HuH-7.5 (cell line): ENCODE data around the gene DHX16.
A peak's percentile ranks its signal among the peaks of the same experiment; 100 is the strongest.
"Not testable (repeated sequence)": the region's sequence is repeated elsewhere in the genome, so short reads cannot be mapped to it uniquely, and the experiment has no call there.

ENCODE experiments used
- DNase-seq: peaks from one replicate; pipeline ENCODE4 v3.0.0; 2011; ENCODE audit warnings: low spot score

DHX16 gene

GRCh38 chr6:30672445-30673253 is at the start of gene DHX16:
Gene DHX16 (minus strand): TSS chr6:30673006. CDS start chr6:30672841, 165 bp downstream.
- DNase-seq, result peak; percentile 76

DNA sequence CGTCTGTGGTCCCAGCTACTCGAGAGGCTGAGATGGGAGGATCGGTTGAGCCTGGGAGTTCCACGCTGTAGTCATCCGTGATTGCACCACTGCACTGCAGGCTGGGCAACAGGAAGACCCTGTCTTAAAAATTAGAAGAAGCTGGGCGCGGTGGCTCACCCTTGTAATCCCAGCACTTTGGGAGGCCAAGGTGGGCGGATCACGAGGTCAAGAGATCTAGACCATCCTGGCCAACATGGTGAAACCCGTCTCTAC is 49.1 kb upstream of the DHX16 start:
- not testable (repeated sequence) for DNase-seq

- peak; percentile 50 for DNase-seq
Observed at GRCh38 chr6:30721198-30722024, 48.6 kb upstream of the DHX16 start.

DNA sequence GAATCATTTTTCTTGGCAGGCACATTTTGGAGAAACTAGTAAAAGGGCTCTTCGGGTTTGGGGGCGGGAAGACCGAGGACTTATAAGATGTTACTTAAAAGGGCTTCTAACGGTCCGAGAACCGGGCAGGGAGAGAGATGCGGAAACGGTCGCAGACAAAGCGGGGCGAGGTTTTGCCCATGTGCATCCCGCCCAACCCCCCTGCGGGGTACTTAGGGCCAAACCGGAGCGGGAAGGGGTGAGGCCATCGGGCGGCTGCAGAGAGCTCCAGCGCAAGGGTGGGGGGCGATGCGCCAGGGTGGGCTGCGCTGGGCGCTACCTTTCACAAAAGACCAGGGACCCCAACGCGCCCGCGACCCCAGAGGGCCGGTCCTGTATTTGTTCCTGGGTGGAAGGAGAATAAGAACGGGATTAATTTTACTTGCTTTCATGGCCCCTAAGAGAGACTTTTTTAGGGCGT is 48.0 kb upstream of the DHX16 start:
- DNase-seq, result peak; percentile 39

GRCh38 chr6:30719791-30720737 is 47.3 kb upstream of the DHX16 start, which contains the start of gene TUBB:
Gene TUBB (plus strand): TSS chr6:30720352. CDS start chr6:30720507, 155 bp downstream.
- DNase-seq, result peak; percentile 83

DNA sequence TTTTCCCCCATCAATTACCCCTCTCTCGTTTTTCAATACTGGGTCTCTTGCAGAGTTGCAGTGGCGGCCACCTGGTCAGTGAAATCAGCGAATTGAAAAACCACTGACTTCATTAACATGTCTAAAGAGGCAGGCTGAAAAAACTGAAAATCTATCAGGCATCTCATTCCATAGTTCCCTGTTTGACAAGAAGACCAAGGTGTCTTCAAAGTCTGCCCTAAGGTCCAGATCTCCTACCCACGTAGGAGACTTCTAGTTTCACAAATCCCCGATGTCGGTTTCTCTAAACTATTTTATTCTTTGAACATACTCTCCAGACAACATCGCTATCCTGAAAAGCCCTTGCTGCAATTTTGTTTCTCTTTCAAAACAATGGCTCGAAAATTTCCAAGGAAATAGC is 46.5 kb upstream of the DHX16 start:
- DNase-seq, result no peak

DNA sequence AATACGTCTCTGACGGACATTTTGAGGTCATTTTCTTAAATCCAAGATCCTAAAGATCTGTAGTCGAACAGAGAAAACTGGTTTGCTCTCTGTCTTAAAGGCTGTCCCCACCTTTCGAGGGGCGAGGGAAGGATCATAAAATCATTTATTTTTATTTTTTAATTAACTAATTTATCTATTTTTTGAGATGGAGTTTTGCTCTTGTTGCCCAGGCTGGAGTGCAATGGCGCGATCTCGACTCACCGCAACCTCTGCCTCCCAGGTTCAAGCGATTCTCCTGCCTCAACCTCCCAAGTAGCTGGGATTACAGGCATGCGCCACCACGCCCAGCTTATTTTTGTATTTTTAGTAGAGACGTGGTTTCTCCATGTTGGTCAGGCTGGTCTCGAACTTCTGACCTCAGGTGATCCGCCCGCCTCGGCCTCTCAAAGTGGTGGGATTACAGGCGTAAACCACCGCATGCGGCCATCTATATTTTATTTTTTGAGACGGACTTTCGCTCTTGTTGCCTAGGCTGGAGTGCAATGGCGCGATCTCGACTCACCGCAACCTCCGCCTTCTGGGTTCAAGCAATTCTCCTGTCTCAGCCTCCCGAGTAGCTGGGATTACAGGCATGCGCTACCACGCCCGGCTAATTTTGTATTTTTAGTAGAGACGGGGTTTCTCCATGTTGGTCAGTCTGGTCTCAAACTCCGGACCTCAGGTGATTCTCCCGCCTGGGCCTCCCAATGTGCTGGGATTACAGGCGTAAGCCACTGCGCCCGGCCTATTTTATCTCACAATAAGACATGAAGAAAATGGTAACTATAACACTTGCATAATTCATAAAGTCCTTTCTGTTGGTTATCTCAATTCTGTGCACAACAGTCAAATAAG is 45.3 kb upstream of the DHX16 start:
- not testable (repeated sequence) for DNase-seq

DNA sequence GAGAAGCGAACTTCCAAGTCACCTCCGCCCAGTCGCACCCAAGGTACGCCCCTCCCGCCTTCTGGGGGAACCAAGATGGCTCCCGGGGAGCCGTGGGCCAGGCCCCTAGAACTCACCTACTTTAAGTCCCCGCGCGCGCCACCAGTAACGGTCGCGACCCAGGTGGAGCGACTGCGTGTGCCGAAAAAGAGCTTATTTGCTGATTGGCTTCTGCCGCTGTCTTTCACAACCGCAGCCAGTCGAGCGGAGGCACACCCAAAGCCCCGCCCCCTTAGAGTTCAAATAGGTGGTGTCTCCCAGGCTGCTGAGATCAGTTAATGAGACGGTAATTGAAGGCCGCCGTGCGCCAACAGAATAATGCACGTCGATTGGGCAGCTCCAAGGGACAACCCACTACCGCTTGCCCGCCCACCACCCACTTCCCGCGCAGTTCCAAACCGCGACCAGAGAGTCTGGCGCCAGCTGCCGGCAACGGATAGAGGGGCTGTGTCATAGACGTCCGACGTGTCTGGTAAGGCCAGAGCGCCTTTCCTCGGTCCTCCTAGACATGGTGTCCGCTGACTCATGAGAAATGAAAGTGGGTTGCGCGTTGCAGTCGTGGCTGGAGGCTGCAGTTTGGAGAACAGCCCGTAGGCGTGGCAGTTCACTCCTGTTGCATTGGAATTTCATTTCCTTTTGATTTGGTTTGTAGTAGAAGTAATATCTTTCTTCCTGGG is 44.5 kb upstream of the DHX16 start, which contains the start of gene MDC1:
Gene MDC1 (minus strand): TSS at position 153 of the 716 bp plus-strand sequence. CDS start 2,106 bp downstream, outside the sequence.
- DNase-seq, result peak; percentile 84

DNA sequence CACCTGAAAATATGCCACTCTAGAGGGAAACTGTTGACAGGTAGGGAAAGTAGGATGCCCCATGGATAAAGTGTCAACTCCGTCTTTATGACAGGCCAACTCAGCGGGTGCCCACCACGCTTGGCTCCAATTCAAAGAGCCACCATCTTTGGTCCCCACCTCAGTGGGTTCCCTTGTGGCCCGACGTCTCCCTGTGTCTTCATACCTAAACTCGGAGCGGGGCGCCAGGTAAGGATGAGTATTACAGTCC is 44.0 kb upstream of the DHX16 start:
- DNase-seq, result no peak

GRCh38 chr6:30714263-30714662 is 41.5 kb upstream of the DHX16 start:
- DNase-seq, result no peak

DNA sequence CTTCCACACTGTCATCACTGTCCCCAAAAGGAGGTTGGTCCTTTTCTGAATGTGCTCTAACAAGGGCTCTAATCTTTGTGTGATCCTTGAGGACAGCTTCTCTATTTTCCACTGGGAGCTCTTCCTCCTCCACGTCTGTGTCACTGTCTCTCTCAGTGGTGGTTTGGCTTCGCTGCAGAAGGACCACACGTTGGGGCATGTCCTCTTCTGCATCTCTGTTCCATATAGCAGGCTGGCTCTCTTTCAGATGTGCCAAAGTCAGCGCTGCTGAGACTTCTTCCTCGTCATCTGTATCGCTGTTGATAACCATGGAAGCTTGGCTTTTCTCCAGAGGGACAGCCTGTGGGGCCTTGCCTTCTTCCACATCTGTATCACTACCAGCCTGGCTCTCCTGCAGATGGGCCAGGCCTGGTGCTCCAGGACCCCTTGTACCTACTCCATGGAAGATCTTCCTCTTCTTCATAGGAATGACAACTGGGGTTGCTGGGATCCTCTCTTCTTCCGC is 39.7 kb upstream of the DHX16 start:
- no peak for DNase-seq

DNA sequence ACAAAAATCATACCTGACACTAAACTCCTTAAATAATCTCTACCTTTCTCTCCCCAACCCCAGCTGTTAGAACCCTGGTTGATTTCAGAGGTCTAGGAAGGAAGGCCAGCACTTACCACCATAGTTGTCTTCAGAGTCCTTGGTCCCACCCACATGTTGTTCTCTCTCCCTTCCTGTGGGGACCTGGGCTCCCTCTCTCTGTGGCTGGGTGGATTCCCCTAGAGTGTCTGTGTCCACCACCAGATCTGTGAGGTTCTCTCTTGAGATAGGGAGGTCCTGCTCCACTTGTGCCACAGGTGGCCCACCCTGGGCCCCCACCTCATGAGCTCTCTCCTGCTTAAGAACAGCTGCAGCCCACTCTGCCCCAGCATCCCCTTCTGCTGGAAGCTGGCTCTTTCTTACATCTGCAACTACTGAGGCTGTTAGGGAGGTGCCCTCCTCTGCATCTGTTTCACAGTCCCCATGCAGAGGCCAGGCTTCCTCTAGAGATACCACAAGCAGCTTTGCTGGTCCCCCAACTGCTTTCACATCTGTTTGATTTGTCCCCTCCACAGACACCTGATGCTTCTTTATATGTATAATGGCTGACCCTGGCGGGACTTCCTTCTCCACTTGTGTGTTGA is 39.1 kb upstream of the DHX16 start:
- DNase-seq, result no peak

- DNase-seq, result no peak
Observed at GRCh38 chr6:30709101-30709868, 36.5 kb upstream of the DHX16 start.

GRCh38 chr6:30707281-30707850 is 34.6 kb upstream of the DHX16 start:
- DNase-seq, result no peak

DNA sequence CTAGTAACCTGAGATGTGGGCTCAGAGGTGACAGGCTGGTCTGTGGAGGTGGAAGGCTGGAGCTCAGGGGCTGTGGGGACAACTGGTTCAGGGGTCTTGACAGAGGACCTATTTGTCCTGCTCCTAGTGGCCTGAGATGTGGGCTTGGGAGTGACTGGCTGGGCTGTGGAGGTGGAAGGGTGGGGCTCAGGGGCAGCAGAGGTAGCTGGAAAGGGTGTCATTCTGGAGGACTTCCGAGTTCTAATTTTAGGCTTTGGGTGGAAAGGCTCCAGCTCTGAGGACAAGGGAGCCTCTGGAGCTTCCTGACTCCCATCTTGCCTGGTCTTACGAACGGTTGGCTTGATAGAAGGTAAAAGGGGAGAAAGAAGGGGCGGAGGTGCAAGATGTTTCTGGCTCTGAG is 32.8 kb upstream of the DHX16 start:
- no peak for DNase-seq

DNA sequence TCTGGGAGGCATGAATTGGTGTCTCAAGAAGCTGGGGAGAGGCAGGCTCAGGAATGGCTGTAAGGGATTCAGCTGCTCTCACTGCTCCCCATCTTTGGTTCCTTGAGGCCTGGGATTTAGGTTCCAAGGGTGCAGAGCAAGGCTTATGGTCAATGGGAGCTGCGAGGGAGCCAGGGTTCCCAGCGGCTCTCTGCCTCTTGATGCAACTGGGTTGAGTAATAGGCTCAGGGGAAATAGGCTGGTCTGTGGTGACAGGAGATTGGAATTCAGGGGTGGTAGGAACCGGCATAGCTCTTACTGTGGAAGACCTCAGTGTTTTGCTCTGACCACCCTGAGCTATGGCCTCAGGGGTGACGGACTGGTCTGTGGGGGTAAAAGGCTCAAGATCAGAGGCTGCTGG is 31.0 kb upstream of the DHX16 start:
- DNase-seq, result no peak

DNA sequence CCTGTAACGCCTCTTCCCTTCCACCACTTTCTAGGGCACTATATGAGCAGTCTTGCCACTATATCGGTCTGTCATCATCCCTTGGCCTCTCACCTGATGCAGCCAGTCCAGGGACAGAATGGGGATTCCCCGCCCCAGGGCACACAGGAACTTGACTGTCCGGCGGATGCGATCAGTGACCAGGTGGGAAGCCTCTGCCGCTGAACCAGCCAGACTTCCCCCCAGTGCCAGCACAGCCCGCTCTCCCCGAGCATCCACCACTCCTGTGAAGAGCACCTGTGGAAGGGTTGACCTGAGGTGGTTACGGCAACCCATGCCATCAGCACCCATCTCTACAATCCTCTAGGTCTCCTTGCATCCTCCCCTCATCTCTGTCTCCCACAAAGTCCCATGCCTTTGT is 30.2 kb upstream of the DHX16 start:
- DNase-seq, result no peak

DNA sequence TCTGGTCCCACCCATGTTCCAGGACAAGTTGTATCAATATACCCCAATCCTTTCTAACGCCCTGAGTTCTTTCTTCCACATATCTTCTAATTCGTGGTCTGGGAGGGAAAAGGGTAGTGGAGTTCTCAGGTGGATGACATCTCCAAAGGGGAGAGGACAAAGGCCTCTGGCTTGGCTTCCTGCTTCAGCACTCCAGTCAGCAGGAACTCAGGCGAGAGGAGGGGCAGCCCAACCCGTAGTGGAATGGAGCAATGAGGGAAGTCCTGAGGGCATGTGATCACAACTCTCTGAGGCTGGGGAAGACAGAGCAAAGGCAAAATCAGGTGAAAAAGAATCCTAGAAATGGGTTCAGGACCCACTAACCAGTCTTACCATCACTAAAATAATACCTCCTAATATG is 27.5 kb upstream of the DHX16 start:
- DNase-seq, result no peak

GRCh38 chr6:30696432-30696831 is 23.6 kb upstream of the DHX16 start:
- DNase-seq, result no peak
